GM12892 (cell line): Measurements from ENCODE around the gene PVR.

Experiments used
- DNase-seq: peaks from one replicate; pipeline ENCODE4 v3.0.0; 2011; ENCODE audit not compliant: insufficient read length
- FAIRE-seq: peaks from 2 replicates; lab custom pipeline; 2011; peaks lifted over from hg19 to GRCh38; lab: Jason Lieb, UNC
- POLR2A ChIP-seq: IDR thresholded peaks from 2 replicates; pipeline ENCODE4 v1.6.1; 2011; ENCODE audit warnings: low read depth, low read length, control low read depth
- POLR2AphosphoS5 ChIP-seq: IDR thresholded peaks from 2 replicates; pipeline ENCODE4 v1.6.1; 2011; ENCODE audit warnings: low read depth, low read length, control low read depth
- TAF1 ChIP-seq: IDR thresholded peaks from 2 replicates; pipeline ENCODE4 v1.6.1; 2011; ENCODE audit warnings: low read depth, mild to moderate bottlenecking, control low read depth, low read length, borderline replicate concordance

The PVR gene

DNA sequence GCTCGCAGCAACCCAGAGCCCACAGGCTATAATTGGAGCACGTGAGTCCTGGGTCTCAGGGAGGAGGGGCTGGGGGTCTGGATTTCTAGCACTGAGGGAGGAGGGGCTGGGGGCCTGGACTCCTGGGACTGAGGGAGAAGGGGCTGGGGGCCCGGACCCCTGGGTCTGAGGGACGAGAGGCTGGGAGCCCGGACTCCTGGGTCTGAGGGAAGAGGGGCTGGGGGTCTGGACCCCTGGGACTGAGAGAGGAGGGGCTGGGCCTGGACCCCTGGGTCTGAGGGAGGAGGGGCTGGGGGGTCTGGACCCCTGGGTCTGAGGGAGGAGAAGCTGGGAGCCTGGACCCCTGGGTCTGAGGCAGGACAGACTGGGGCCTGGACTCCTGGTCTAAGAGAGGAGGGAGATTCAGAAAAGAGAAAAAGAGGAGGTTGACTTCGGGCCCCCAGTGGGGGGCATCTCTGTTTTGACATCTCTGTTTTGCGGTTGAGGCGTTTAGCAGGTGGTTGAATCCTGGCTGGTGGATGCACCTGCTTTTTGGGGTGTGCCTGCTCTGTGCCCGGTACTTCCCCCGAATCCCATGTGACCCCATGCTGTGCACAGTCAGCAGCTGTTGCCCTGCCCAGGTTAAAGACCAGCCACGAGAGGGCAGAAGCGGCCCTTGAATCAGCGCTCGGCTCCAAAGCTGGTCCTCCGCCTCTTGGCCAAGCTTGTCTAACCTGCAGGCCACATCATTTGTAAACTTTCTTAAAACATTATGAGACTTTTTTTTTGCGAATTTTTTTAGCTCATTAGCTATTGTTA lies 10.5 kb downstream of the PVR start:
- FAIRE-seq (peak; percentile 88), DNase-seq (peak; percentile 78)

DNA sequence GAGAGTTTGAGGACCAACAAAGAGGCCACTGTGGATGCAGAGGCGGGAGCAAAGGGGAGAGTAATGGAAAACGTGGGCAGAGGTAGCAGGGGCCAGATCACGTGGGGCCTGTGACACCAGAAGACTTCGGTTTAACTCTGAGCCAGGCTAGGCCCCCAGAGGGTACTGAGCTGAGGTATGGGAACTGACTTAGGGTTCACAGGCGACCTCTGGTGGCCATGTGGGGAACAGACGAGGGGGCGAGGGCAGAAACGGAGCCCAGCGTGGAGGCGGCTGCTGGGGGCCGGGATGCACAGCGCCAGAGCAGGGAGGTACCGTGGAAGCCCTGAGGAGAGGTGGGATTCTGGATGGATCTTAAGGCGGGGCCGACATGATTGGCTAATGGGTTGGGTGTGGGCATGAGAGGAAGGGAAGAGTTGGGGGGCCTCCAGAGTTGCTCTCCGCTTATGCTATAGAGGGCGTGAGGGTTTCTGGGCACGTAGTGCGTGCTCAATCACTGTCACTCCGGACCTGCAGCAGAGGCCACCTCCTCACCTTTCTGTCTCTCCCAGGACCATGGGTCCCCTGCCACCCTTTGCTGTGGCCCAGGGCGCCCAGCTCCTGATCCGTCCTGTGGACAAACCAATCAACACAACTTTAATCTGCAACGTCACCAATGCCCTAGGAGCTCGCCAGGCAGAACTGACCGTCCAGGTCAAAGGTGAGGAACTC lies 13.7 kb downstream of the PVR start:
- FAIRE-seq (peak; percentile 77), DNase-seq (peak; percentile 74)
- TF ChIP-seq TAF1 (no peak), POLR2AphosphoS5 (no peak), POLR2A (no peak)

More for the DNA sequence above, 10.5 kb downstream of the PVR start:
- TF ChIP-seq POLR2AphosphoS5 (no peak), POLR2A (no peak), TAF1 (no peak)

DNA sequence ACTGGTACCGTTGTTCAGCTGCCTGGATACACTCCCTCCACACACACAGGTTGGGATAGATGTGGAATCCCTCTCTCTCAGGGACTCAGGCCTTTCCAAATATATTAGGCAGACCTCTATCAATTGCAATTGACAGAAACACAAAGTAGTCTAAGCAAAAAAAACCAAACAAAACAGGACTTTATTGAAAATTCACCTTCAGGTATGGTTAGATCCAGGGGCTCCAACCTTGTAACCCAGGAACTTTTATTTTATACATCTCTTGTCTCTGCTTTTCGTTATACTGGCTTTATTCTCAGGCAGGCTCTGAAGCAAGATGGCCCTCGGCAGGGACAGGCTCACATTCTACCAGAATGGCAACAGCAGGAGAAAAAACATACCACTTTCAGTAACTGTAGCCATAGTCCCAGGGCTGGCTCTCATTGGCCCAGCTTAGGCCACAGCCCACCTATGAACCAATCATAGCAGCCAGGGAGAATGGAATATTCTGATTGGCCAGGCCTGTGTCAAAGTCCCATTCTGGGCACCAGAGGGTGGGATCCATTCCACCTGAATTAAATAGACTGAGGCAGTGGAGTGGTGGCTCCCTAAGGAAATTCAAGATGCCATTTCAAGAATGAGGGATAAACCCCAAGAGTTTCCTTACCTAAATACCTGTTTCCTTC lies 14.5 kb downstream of the PVR start:
- TF ChIP-seq TAF1 (no peak), POLR2AphosphoS5 (no peak), POLR2A (no peak)
- DNase-seq (no peak), FAIRE-seq (no peak)

DNA sequence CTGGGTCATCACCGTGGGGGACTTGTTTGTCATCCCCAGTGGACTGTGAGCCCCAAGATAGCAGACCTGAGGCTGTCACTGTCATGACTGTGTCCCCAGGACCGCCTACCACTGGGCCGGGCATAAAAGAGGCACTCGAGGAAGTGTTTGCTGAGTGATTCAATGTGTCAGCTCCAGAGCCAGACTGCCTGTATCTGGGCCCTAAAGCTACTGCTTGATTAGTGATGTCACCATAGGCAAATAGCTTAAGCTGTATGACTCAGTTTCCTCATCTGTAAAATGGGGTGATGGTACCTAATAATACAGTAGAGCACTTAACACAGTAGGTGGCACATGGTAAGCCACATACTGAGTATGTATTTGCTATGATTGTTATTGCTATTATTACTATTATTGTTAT lies 16.4 kb downstream of the PVR start:
- DNase-seq, result no peak
- no peak for TF ChIP-seq TAF1
- no peak for TF ChIP-seq POLR2A
- no peak for TF ChIP-seq POLR2AphosphoS5
- FAIRE-seq, result no peak

DNA sequence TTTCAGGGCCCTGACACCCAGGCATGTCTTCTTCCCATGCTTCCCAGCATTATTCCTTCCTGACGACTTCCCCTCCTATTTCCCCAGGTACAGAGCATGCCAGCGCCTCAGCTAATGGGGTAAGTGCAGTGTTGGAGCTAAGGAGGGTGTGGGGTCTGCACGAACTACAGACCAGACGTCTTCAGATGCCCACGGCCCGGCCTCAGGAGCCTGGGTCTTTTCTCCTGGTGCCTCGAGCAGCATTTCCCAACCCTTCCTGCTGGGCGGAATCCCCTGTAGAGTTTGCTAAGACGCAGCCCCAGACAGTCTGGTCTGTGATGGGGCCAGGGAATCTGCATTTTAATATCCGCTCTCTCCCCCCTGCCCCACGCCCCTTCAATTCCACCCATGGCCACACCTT lies 17.5 kb downstream of the PVR start:
- TF ChIP-seq POLR2A, result no peak
- no peak for TF ChIP-seq TAF1
- TF ChIP-seq POLR2AphosphoS5, result no peak
- FAIRE-seq (no peak), DNase-seq (no peak)

DNA sequence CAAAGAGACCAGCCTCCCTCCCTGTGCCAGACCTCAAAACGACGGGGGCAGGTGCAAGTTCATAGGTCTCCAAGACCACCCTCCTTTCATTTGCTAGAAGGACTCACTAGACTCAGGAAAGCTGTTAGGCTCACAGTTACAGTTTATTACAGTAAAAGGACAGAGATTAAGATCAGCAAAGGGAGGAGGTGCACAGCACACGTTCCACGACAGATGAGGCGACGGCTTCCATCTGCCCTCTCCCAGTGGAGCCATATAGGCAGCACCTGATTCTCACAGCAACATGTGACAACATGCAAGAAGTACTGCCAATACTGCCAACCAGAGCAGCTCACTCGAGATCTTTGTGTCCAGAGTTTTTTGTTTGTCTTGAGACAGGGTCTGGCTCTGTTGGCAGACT lies 18.2 kb downstream of the PVR start:
- TF ChIP-seq TAF1 (no peak), POLR2A (no peak), POLR2AphosphoS5 (no peak)
- DNase-seq (no peak), FAIRE-seq (no peak)

DNA sequence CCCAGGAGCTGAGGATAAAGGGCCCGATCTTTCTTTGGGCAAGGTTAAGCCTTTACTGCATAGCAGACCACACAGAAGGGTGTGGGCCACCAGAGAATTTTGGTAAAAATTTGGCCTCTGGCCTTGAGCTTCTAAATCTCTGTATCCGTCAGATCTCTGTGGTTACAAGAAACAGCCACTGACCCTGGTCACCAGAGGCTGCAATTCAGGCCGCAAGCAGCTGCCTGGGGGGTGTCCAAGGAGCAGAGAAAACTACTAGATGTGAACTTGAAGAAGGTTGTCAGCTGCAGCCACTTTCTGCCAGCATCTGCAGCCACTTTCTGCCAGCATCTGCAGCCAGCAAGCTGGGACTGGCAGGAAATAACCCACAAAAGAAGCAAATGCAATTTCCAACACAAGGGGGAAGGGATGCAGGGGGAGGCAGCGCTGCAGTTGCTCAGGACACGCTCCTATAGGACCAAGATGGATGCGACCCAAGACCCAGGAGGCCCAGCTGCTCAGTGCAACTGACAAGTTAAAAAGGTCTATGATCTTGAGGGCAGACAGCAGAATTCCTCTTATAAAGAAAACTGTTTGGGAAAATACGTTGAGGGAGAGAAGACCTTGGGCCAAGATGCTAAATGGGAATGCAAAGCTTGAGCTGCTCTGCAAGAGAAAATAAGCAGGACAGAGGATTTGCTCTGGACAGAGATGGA lies 19.1 kb downstream of the PVR start:
- FAIRE-seq, result no peak
- TF ChIP-seq TAF1, result no peak
- TF ChIP-seq POLR2A, result no peak
- TF ChIP-seq POLR2AphosphoS5, result no peak
- DNase-seq, result no peak

DNA sequence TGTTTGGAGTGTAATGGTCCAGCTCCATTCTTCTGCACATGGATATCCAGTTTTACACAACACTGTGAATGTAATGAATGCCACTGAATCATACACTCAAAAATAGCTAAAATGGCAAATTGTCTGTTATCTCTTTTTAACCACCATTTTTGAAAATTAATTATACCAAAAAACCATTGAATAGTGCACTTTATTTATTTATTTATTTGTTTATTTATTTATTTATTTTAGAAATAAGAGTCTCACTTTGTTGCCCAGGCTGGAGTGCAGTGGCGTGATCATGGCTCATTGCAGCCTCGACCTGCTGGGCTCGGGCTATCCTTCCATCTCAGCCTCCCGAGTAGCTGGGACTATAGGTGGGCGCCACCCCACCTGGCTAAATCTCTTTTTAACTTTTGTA lies 20.3 kb downstream of the PVR start:
- FAIRE-seq, result no peak
- DNase-seq, result no peak
- TF ChIP-seq TAF1 (no peak), POLR2A (no peak), POLR2AphosphoS5 (no peak)

DNA sequence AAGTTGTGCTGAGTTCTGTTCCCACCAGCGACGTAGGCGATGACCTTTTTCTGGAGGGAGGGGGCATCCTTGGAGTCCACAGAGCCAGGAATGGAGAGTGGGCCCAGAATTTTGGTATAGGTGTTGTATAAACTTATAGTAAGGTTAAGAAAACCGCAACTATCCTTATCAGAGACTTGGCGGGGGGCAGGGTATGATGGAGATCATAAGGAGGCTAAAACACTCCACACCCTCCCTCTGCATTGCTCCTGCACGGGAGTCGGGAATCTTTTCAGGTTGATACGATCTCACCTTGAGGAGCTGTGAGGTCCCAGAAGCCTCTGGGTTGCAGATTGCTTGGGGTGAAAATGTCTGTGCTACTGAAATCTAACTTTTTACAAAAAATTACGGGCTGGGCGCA lies 21.3 kb downstream of the PVR start:
- TF ChIP-seq POLR2A, result no peak
- no peak for TF ChIP-seq POLR2AphosphoS5
- TF ChIP-seq TAF1, result no peak
- FAIRE-seq (no peak), DNase-seq (no peak)

DNA sequence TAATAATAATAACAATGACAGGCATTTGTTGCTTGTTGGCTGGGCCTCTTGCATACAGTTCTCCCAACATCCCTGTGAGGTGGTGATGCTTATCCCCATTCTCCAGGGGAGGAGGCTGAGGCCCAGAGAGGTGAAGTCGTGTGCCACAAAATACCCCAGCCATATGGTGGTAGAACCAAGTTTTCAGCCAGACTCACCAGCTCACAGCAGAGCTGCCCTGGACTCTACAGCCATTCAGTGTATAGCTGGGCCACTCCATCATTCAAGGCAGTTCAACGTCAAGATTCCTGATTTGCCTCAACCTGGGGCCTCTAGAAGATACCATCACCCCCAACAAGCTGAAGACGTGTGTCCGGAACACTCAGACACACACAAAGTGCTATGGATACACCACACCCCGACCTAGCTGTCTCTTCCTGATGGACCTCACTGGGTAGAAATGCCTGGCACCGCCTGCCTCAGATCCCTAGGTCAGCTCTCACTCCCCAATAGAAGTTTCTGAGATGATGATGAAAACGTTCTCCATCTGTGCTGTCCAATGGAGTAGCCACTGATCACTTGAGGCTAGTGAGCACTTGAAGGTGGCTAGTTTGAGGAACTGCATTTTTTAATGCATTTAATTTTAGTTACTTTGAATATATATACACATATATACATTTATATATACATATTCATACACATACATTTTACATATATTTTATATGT lies 23.3 kb downstream of the PVR start:
- TF ChIP-seq POLR2AphosphoS5, result no peak
- TF ChIP-seq POLR2A, result no peak
- no peak for TF ChIP-seq TAF1
- DNase-seq (no peak), FAIRE-seq (no peak)
